Pancreas (tissue), 10 donors: ENCODE measurements around the gene B3GNT8. TPM values are rescaled to one million over a fixed set of nuclear protein-coding genes. Genes with fewer than 3 reads are reported as not detected.

Experiments used
- ATAC-seq, 4 donors: fragments of 200-7000 bp; cut with Tn5 transposase; one replicate each; pipeline versions ENCODE4 v1.8.0 to v1.9.1; 2020; ENCODE audit warnings: mild to moderate bottlenecking in 4 of 4, moderate library complexity in 4 of 4
- DNase-seq, 6 donors: peaks; one replicate each; pipeline ENCODE4 v3.0.0-alpha.2; 2020
- FAIRE-seq: peaks from 2 replicates; lab custom pipeline; 2012; peaks lifted over from hg19 to GRCh38; lab: Jason Lieb, UNC
- H3K27ac ChIP-seq, 4 donors: fragments of 200-600 bp; sonication (generic); 1 replicate in 3 of 4; 2 replicates in 1 of 4; pipeline versions ENCODE4 v1.5.0 to v1.8.0; 2020
- H3K27me3 ChIP-seq, 4 donors: fragments of 200-600 bp; one replicate each; pipeline ENCODE4 v1.8.0; 2021
- H3K36me3 ChIP-seq, 3 donors: fragments of 200-600 bp; sonication (generic) in 1 of 3; one replicate each; pipeline versions ENCODE4 v1.5.0 to v1.8.0; 2020 to 2021
- H3K4me1 ChIP-seq, 3 donors: fragments of 200-600 bp; one replicate each; pipeline ENCODE4 v1.8.0; 2021
- H3K4me3 ChIP-seq, 4 donors: fragments of 200-600 bp; sonication (generic) in 2 of 4; one replicate each; pipeline versions ENCODE4 v1.5.0 to v1.8.0; 2020 to 2021
- H3K9me3 ChIP-seq, 4 donors: fragments of 200-600 bp; one replicate each; pipeline ENCODE4 v1.8.0; 2021
- CTCF ChIP-seq, 4 donors: fragments of 200-600 bp; sonication (generic) in 3 of 4; IDR thresholded peaks; one replicate each; pipeline versions ENCODE4 v1.5.0 to v1.8.0; 2021; ENCODE audit warnings: antibody characterized with exemption in 4 of 4
- WGBS, 2 donors: extraction: QIAGEN DNeasy Blood & Tissue Kit; methylation state at CpG; one replicate each; pipeline ENCODE4 v1.1.7; 2013; 5-methylcytosine and 5-hydroxymethylcytosine counted together
- intact Hi-C, 3 donors: fragments of 100-400 bp; cut with DNase I; formaldehyde crosslinking; loops; one replicate each; pipeline versions ENCODE4 v1.11.1 to v1.14.2; 2022
- polyA plus RNA-seq, 2 donors: library from polyadenylated mRNA; stranded (reverse); fragments of 200-250 nt; gene quantifications; one replicate each; pipeline ENCODE4 v1.2.3, GENCODE V29; 2013
- total RNA-seq, 6 donors: library from RNA; stranded (reverse); fragmentation: NEBNext Ultra II Directional in 4 of 6; extraction: Animal tissue kit (Norgen Biotek cat#: 25700) in 4 of 6; gene quantifications; one replicate each; pipeline versions ENCODE4 v1.2.1 to v1.2.4, GENCODE V29; 2021 to 2023
- donor health status: healthy with polysubstance abuse.
- donor health status: DM: no; HTN: no; CAD: no; lungs with moderate emphysema.
- donor health status: DM: no; HTN: no; CAD: no.
- donor health status: control.
- donor health status: control.
- donor health status: Bipolar disorder and iron deficiency.
- donor health status: DM: yes; HTN: yes; CAD: no.
- donor health status: DM: no; HTN: no; CAD: no.
- donor health status: DM: no; HTN: no; CAD: no.
- donor health status: DM: yes; HTN: yes; CAD: no.

The B3GNT8 gene
- total and polyA plus RNA-seq, 8 donors: 0.41 to 4.5 (median 1.5) TPM

- WGBS, 2 donors: 91 to 92% methylated on average over 10 of the region's 10 CpGs
- no peak for FAIRE-seq
- Histone ChIP-seq H3K36me3 (peaks cover 0 to 28% (median 6%) of the 10 kb centered on the region in 3 donors), H3K4me1 (peaks cover 6 to 13% (median 13%) of the 10 kb centered on the region in 3 donors), H3K27ac (no peak overlapping the region), H3K4me3 (no peak overlapping the region), H3K9me3 (no peaks in the 10 kb centered on the region), H3K27me3 (no peaks in the 10 kb centered on the region)
- TF ChIP-seq CTCF (IDR thresholded peaks at IDR 0.05): no peak
- intact Hi-C loops: no loop called here
- no peak for ATAC-seq
- peak in 1 of 6 donors; percentile 48 for DNase-seq
Measured at GRCh38 chr19:41413947-41414346, 13.2 kb downstream of the B3GNT8 start.

DNA sequence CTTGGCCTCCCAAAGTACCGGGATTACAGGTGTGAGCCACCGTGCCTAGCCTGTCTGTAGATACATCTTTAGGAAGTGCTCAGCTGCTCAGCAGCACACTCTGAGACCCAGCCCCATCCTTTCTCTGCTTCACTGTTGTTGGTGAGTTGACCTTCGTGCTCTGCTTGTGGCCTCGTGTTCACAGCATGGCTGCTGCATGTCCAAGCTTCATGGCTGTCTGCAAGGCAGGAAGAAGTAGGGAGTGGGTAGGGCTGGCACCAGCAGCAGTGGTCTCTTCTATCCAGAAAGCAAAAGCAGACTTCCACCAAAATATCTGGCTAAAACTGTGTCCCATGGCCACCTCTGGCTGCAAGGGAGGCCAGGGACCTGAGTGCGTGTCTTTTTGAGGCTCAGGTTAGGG, 14.2 kb downstream of the B3GNT8 start:
- H3K9me3 ChIP-seq: no peaks in the 10 kb centered on the region
- no peaks in the 10 kb centered on the region for H3K27me3 ChIP-seq
- intact Hi-C loops: no loop called here
- 93 to 98% methylated on average over 5 of the region's 5 CpGs for WGBS, 2 donors
- peaks cover 6 to 21% (median 15%) of the 10 kb centered on the region in 3 donors for H3K4me1 ChIP-seq
- FAIRE-seq: no peak
- H3K27ac ChIP-seq: no peak overlapping the region
- ATAC-seq: no peak
- no peak overlapping the region for H3K4me3 ChIP-seq
- no peak for TF ChIP-seq CTCF (IDR thresholded peaks at IDR 0.05)
- H3K36me3 ChIP-seq: peaks cover 0 to 23% (median 4%) of the 10 kb centered on the region in 3 donors
- no peak for DNase-seq

- no peaks in the 10 kb centered on the region for H3K9me3 ChIP-seq
- FAIRE-seq (no peak), DNase-seq (peak in 1 of 6 donors; percentile 62), ATAC-seq (peak in 1 of 4 donors; percentile 10)
- no peak for TF ChIP-seq CTCF (IDR thresholded peaks at IDR 0.05)
- peaks cover 6 to 21% (median 15%) of the 10 kb centered on the region in 3 donors for H3K4me1 ChIP-seq
- H3K27me3 ChIP-seq: no peaks in the 10 kb centered on the region
- H3K36me3 ChIP-seq: peaks cover 0 to 23% (median 4%) of the 10 kb centered on the region in 3 donors
- intact Hi-C loops: no loop called here
- peak overlapping the region in 2 of 4 donors; percentile 7 to 39 for H3K27ac ChIP-seq
- no peak overlapping the region for H3K4me3 ChIP-seq
- 60 to 83% methylated on average over 11 of the region's 11 CpGs for WGBS, 2 donors
Measured at GRCh38 chr19:41411968-41412265, 15.3 kb downstream of the B3GNT8 start.

DNA sequence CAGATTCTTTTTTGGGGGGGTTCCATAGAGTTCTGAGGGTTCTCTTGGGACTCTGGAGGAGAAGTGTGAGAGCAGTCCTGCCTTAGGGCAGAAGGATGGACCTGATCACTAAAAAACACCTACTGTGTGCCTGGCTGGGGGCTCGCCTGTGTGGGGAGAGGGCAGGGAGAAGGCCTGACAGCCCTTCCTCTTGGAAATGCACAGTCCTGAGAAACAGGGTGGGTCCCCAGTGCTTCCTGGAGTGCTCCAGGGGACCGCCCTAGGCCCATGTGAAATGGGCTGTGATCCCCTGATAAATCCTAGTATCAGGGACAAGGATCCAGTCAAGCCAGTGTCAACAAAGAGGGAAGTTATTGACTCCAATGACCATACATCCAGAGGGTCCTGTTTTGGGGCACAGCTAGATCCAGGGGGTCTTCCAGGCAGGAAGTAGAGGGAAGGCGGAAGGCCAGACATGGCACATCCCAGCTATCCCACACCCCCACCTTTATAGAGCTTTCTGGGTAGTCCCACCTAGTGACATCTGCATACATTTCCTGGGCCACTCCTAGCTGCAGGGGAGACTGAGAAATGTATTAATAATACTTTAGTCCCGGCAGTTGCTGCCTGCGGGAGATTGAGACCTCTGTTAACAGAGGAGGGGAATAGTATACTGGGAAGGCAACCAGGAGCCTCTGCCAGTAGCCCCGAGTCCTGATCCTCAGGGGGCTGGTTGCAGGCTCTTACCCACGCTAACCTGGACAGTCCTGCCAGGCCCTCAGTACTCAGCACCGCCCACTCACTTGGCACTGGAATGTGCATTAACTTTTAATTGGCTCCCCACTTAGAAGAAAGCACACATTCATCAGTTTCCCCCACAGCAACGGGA, 15.8 kb downstream of the B3GNT8 start:
- H3K4me3 ChIP-seq: no peak overlapping the region

More for the DNA sequence above, 15.8 kb downstream of the B3GNT8 start:
- H3K9me3 ChIP-seq: no peaks in the 10 kb centered on the region
- ATAC-seq: no peak
- no peaks in the 10 kb centered on the region for H3K27me3 ChIP-seq
- no peak for TF ChIP-seq CTCF (IDR thresholded peaks at IDR 0.05)
- FAIRE-seq: no peak
- H3K4me1 ChIP-seq: peaks cover 6 to 21% (median 15%) of the 10 kb centered on the region in 3 donors
- intact Hi-C loops: no loop called here
- H3K27ac ChIP-seq: peak overlapping the region in 2 of 4 donors; percentile 7 to 39
- H3K36me3 ChIP-seq: peaks cover 0 to 20% (median 4%) of the 10 kb centered on the region in 3 donors
- DNase-seq: no peak
- 65 to 75% methylated on average over 9 of the region's 9 CpGs for WGBS, 2 donors
